Measurements from ENCODE around the gene PTPRN2.

Gene PTPRN2

DNA sequence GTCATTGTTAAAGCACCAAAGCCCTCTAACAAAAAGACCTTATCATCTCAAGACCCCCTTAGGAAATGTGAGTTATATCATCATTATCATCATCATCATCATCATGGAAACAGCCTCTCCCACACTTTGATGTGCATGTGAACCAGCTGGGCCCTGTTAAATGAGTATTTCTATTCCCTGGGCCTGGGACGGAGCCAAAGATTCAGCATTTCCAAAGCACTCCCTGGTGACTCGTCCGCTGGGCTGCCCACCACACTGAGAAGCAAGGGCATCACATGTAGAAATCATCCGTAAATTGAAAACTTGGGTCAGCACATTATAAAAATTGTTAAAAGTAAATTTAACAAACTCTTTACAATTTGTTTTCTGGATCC, 88.6 kb downstream of the PTPRN2 start:
- no peak overlapping the region for H3K4me3 ChIP-seq (ENCODE audit: low read depth, low read length)
- TF ChIP-seq, protein P1, sequence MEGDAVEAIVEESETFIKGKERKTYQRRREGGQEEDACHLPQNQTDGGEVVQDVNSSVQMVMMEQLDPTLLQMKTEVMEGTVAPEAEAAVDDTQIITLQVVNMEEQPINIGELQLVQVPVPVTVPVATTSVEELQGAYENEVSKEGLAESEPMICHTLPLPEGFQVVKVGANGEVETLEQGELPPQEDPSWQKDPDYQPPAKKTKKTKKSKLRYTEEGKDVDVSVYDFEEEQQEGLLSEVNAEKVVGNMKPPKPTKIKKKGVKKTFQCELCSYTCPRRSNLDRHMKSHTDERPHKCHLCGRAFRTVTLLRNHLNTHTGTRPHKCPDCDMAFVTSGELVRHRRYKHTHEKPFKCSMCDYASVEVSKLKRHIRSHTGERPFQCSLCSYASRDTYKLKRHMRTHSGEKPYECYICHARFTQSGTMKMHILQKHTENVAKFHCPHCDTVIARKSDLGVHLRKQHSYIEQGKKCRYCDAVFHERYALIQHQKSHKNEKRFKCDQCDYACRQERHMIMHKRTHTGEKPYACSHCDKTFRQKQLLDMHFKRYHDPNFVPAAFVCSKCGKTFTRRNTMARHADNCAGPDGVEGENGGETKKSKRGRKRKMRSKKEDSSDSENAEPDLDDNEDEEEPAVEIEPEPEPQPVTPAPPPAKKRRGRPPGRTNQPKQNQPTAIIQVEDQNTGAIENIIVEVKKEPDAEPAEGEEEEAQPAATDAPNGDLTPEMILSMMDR (IDR thresholded peaks at IDR 0.05; ENCODE audit: low read depth, low read length), result no peak

DNA sequence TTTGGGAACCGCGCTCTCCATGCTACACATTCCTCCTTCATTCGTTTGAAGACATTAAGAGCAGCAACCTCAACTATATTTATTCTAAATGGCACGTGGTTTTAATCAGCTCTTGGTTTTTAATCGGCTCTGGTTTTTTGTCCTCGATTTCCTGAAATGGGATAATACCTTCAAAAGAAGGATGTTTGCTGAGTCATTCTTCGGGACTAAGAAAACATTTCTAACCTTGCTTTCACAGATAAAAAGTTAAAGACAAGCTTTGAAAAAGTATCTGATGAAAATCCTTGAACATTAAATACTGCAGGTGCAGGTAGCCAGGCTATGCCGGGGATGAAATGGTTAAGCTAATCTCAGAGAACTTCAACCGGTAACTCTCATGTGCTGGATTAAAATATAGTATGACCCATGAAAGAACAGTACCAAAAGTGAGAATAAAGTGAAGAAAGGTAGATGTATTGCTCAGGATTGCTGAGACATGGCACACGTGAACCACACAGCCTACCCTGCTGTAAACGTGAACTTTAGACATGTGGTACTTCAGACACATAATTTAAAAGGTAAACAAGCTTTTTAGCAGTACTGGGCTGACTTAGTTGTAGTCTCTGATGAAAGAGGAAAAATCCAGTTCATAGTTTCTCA, 89.1 kb downstream of the PTPRN2 start:
- TF ChIP-seq, protein P1 (IDR thresholded peaks at IDR 0.05; ENCODE audit: low read depth, low read length), result no peak
- no peak overlapping the region for H3K4me3 ChIP-seq (ENCODE audit: low read depth, low read length)

DNA sequence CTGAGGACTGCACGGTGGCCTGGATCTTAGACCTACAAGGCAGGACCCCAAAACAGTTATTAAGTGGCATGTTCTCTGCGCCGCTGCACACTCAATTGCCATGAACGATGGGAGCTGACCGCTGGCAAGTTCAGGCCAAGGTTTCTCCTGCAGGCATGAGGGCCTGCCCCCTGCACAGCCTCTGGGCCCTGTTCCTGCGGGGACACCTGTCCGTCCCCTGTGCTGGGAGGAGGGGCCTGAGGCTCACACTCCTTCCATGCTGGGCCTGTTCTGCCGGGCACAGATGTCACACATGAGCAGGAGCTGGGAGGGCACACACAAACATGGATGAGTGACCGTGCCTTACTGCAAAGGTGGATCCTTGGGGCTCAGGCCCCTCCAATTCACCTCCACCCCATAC, 90.0 kb downstream of the PTPRN2 start:
- H3K4me3 ChIP-seq (ENCODE audit: low read depth, low read length), result no peak overlapping the region

DNA sequence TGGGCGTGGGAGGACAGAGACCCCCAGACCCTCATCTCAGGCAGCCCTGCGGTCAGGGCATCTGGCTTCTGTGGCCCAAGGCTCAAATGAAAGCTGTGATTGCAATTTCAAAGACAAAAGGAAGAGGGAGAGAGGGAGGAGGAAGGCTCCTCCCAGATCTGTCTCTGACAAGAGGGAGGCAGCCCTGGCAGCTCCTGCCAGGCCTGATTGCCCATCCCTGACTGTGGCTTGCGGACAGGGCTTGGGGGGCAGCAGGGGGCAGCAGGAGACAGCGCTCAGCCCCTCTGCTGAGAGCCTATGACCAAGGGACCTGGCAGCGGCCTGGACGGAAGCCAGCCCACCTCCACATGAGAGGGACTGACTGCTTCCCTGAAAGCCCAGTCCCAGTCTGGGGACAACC, 91.8 kb downstream of the PTPRN2 start:
- H3K4me3 ChIP-seq (ENCODE audit: low read depth, low read length), result no peak overlapping the region
- TF ChIP-seq, protein P1 (IDR thresholded peaks at IDR 0.05; ENCODE audit: low read depth, low read length), result no peak

More for the DNA sequence above, 90.0 kb downstream of the PTPRN2 start:
- TF ChIP-seq, protein P1 (IDR thresholded peaks at IDR 0.05; ENCODE audit: low read depth, low read length), result no peak

DNA sequence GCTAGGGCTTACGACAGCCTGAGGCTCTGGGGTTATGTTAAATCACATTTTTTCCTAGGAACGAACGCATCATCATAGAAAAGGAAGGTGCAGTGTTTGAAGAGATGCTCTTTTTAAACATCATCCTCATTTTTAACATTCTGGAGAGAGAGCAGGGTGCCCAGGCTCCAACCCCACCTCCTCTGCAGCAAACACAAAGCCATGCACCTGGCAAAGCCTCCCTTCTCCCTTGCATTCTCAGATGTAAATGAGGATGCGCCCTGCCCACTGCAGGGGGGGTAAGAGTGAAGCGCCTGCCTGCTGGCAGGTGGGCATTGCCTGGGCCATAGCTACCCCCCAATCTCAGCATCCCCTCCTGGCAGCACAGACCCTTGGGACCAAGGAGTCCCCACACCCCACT, 92.4 kb downstream of the PTPRN2 start:
- no peak overlapping the region for H3K4me3 ChIP-seq (ENCODE audit: low read depth, low read length)
- TF ChIP-seq, protein P1 (IDR thresholded peaks at IDR 0.05; ENCODE audit: low read depth, low read length), result no peak

DNA sequence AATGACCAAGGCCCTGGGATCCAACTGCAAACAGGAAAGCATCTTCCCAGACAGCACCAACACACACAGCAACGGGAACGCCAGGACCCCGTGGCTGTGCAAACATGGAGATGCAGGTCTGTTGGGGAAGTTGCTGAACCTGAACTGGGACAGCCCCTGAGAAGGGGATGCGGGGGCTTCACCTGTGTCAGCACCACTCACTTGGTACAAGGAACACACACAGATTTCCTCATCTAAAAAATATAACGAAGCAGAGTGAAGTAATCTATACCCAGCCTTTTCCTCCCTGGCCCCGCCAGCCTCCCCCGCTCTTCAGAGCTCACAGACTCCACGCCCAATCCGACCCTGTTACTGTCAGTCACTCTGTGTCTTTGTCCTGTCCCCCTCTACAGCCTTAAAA, 93.0 kb downstream of the PTPRN2 start:
- H3K4me3 ChIP-seq (ENCODE audit: low read depth, low read length), result no peak overlapping the region
- TF ChIP-seq, protein P1 (IDR thresholded peaks at IDR 0.05; ENCODE audit: low read depth, low read length), result no peak

DNA sequence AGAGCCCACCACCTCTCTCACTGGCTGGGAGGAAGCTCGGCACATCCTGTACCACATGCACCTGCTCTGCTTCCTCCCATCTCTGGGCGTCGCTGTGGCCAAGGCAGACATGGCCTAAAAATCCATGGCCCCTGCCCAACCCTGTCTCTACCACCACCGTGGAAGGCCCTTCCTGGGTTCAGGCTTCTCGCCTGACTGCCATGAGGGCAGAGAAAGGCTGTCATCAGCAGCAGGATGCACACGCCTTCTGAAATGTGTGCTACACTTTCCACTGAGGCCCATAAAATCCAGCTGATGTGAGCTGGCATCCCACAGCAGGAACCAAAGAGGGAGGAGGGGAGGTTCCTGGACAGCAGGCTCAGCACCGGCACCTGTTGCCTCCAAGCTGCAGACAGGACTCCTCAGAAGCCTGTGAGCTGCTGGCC, 93.4 kb downstream of the PTPRN2 start:
- H3K4me3 ChIP-seq (ENCODE audit: low read depth, low read length), result no peak overlapping the region
- TF ChIP-seq, protein P1 (IDR thresholded peaks at IDR 0.05; ENCODE audit: low read depth, low read length), result no peak

All from WI38 (cell line).